K562 (cell line): Measurements from ENCODE around the gene TOR1B. TPM values are rescaled to one million over a fixed set of nuclear protein-coding genes. Genes with fewer than 3 reads are reported as not detected.
A peak's percentile ranks its signal among the peaks of the same experiment; 100 is the strongest.

Experiments
- ATAC-seq: fragments of 200-7000 bp; cut with Tn5 transposase; 3 replicates; pipeline ENCODE4 v1.9.1; 2020; ENCODE audit warnings: moderate library complexity
- BruUV-seq: library from RNA; stranded (reverse); fragments of 400-500 nt; replicated peaks from 2 replicates; lab custom pipeline; 2021; lab: Mats Ljungman, UMichigan
- CTCF ChIA-PET: fragments of 300-600 bp; formaldehyde crosslinking; extraction: SDS; loops from one replicate; lab custom pipeline; 2021; ENCODE audit warnings: low intra/inter-chr PET ratio; lab: Yijun Ruan, JAX
- POLR2A ChIA-PET: fragments of 300-600, 350-650 bp; sonication (Branson Sonifier 250); formaldehyde crosslinking; extraction: SDS; loops from one replicate; lab custom pipeline; 2021; ENCODE audit warnings: antibody characterized with exemption, inconsistent platforms; lab: Yijun Ruan, JAX
- DNase-seq, 4 experiments: peaks; one replicate each; pipeline versions ENCODE4 v3.0.0 to v3.0.0-alpha.2; 2011 to 2018; ENCODE audit warnings: low spot score in 3 of 4, mixed read lengths in 3 of 4; ENCODE audit errors: extremely low read depth in 1 of 4
- FAIRE-seq: peaks from 2 replicates; lab custom pipeline; 2011; peaks lifted over from hg19 to GRCh38; lab: Jason Lieb, UNC
- H2AFZ ChIP-seq: 2 replicates; pipeline ENCODE4 v1.6.0; 2011; ENCODE audit warnings: low read depth, low read length, control low read depth, inconsistent platforms
- H3K27ac ChIP-seq: fragments of 200-600 bp; 3 replicates; pipeline ENCODE4 v1.8.0; 2011; ENCODE audit warnings: low read depth, mild to moderate bottlenecking, control low read depth, inconsistent platforms, low read length, moderate library complexity, mixed read lengths; ENCODE audit errors: extremely low read depth
- H3K27me3 ChIP-seq, 2 experiments: fragments of 300-600 bp in 1 of 2; 2 replicates in 1 of 2; 3 replicates in 1 of 2; pipeline versions ENCODE4 v1.6.0 to v1.8.0; 2011; ENCODE audit warnings: inconsistent platforms in 2 of 2, low read length in 2 of 2, mild to moderate bottlenecking in 1 of 2, mixed read lengths in 1 of 2, moderate library complexity in 1 of 2; ENCODE audit not compliant: control insufficient read depth in 2 of 2, insufficient read depth in 2 of 2
- H3K36me3 ChIP-seq: fragments of 300-600 bp; 3 replicates; pipeline ENCODE4 v1.8.0; 2011; ENCODE audit warnings: mild to moderate bottlenecking, low read length, inconsistent platforms; ENCODE audit not compliant: control insufficient read depth, insufficient read depth
- H3K4me1 ChIP-seq, 2 experiments: fragments of 200-600 bp in 1 of 2; replicated peaks in 1 of 2; 2 replicates in 1 of 2; 3 replicates in 1 of 2; pipeline versions ENCODE4 v1.5.1 to v1.8.0; 2011; ENCODE audit warnings: inconsistent platforms in 2 of 2, low read length in 2 of 2, mild to moderate bottlenecking in 1 of 2, mixed read lengths in 1 of 2, moderate library complexity in 1 of 2; ENCODE audit not compliant: control insufficient read depth in 2 of 2, insufficient read depth in 2 of 2
- H3K4me2 ChIP-seq: 2 replicates; pipeline ENCODE4 v1.6.1; 2011; ENCODE audit warnings: low read length, control low read depth, inconsistent platforms, mixed read lengths; ENCODE audit not compliant: insufficient read depth
- H3K4me3 ChIP-seq: fragments of 200-600 bp; sonication (generic), shearing (Covaris generic); 2 replicates; pipeline ENCODE4 v1.5.1; 2016; ENCODE audit warnings: control low read depth, inconsistent platforms
- H3K79me2 ChIP-seq: fragments of 200-600 bp; 3 replicates; pipeline ENCODE4 v1.8.0; 2011; ENCODE audit warnings: low read length, inconsistent platforms; ENCODE audit not compliant: control insufficient read depth, insufficient read depth
- H3K9ac ChIP-seq, 2 experiments: 2 replicates each; pipeline versions ENCODE4 v1.6.0 to v1.6.1; 2011; ENCODE audit warnings: low read depth in 2 of 2, low read length in 2 of 2, control low read depth in 1 of 2, inconsistent platforms in 1 of 2, mild to moderate bottlenecking in 1 of 2, mixed read lengths in 1 of 2; ENCODE audit not compliant: insufficient read depth in 1 of 2
- H3K9me1 ChIP-seq: one replicate; pipeline ENCODE4 v1.6.0; 2011; ENCODE audit warnings: inconsistent platforms, mild to moderate bottlenecking, low read length, moderate library complexity; ENCODE audit not compliant: control insufficient read depth, insufficient read depth
- H3K9me3 ChIP-seq: replicated peaks from 2 replicates; pipeline ENCODE4 v1.5.1; 2011; ENCODE audit warnings: low read depth, low read length, inconsistent platforms; ENCODE audit not compliant: control insufficient read depth, insufficient read depth
- H4K20me1 ChIP-seq: replicated peaks from 2 replicates; pipeline ENCODE4 v1.6.1; 2011; ENCODE audit warnings: low read length, inconsistent platforms, mixed read lengths; ENCODE audit not compliant: control insufficient read depth, insufficient read depth
- COPS2 ChIP-seq: fragments of 450-650 bp; conservative IDR thresholded peaks from 2 replicates; pipeline ENCODE4 v1.6.1; 2016; ENCODE audit warnings: mild to moderate bottlenecking, moderate library complexity
- POLR2G ChIP-seq: fragments of 200-400 bp; formaldehyde crosslinking; IDR thresholded peaks from 2 replicates; pipeline ENCODE4 v1.6.1; 2017; ENCODE audit warnings: low read depth, mild to moderate bottlenecking, antibody characterized with exemption, low read length, moderate library complexity
- RHOXF2B ChIP-seq: fragments of 250-450 bp; sonication (Bioruptor Pico); conservative IDR thresholded peaks from 2 replicates; pipeline ENCODE4 v1.5.1; 2021
- SREBF1 ChIP-seq: fragments of 150-350 bp; IDR thresholded peaks from 2 replicates; pipeline ENCODE4 v1.6.1; 2014; ENCODE audit warnings: antibody characterized with exemption, low read depth, low read length, borderline replicate concordance
- WGBS: fragments of 100-300 bp; shearing (Covaris generic); methylation state at CpG from one replicate; pipeline ENCODE4 v1.1.6; 2016; ENCODE audit warnings: low coverage, mixed read lengths; ENCODE audit not compliant: insufficient coverage; ENCODE audit errors: missing lambda C conversion rate; 5-methylcytosine and 5-hydroxymethylcytosine counted together
- in situ Hi-C: fragments of 300-500 bp; cut with MboI; formaldehyde crosslinking; loops from 4 replicates; pipeline ENCODE4 v1.15.0; 2018; ENCODE audit warnings: inconsistent platforms, mixed read lengths
- intact Hi-C: fragments of 100-400 bp; cut with micrococcal nuclease; formaldehyde crosslinking; loops from 2 replicates; pipeline ENCODE4 v1.14.2; 2022
- polyA plus RNA-seq, 8 experiments: library from polyadenylated mRNA; depleted of rRNA in 4 of 8; stranded (reverse) in 5 of 8; unstranded in 3 of 8; fragments of >200 nt; fragmentation: Nextera tagmentation in 2 of 8; fragmentation: Illumina TruSeq in 1 of 8; extraction: Ambion mirVana in 2 of 8; extraction: Trizol in 1 of 8; gene quantifications; 2 replicates each; pipeline versions ENCODE4 v1.2.1 to v1.2.3, GENCODE V29; 2011 to 2014; ENCODE audit warnings: inconsistent platforms in 1 of 8, missing spikeins in 1 of 8
- total RNA-seq, 7 experiments: library from RNA; depleted of rRNA in 6 of 7; stranded (reverse); fragments of >200 nt in 6 of 7; fragmentation: Illumina TruSeq in 2 of 7; extraction: Trizol in 2 of 7; gene quantifications; 2 replicates each; pipeline versions ENCODE4 v1.2.1 to v1.2.3, GENCODE V29; 2011 to 2021; ENCODE audit warnings: low replicate concordance in 1 of 7

TOR1B gene
- total and polyA plus RNA-seq, 9 of the 15 experiments (the other 6 are each of a cell fraction or from before 2014, with no cell fraction given): 4.2 to 36.5 (median 24.6) TPM

GRCh38 chr9:129815278-129815677, 12.3 kb downstream of the TOR1B start:
- Histone ChIP-seq H3K4me1 (peaks cover 4 to 13% of the 10 kb centered on the region in 2 experiments; a peak in 3 of 5 replicates), H3K79me2 (peaks cover under 1% of the 10 kb centered on the region; the same call in 1 of the 3 replicates), H3K36me3 (peaks cover 84% of the 10 kb centered on the region), H3K9ac (peak overlapping the region in 1 of 2 experiments; percentile 77; a peak in 2 of 4 replicates), H3K27me3 (no peaks in the 10 kb centered on the region), H3K9me1 (no peaks in the 10 kb centered on the region), H3K4me3 (no peak overlapping the region), H3K9me3 (no peaks in the 10 kb centered on the region), H2AFZ (no peak overlapping the region), H3K27ac (no peak overlapping the region; the same call in 2 of the 3 replicates), H3K4me2 (no peak overlapping the region), H4K20me1 (peaks cover 8% of the 10 kb centered on the region)
- in situ Hi-C loops (no loop called here), intact Hi-C loops (no loop called here)
- DNase-seq (no peak), FAIRE-seq (no peak), ATAC-seq (no peak; the same call in 2 of the 3 replicates)
- ChIA-PET POLR2A (no interaction called here), CTCF (no interaction called here)
- no TSS peak for BruUV-seq
- TF ChIP-seq RHOXF2B (CRISPR knock-in tag) (no peak), COPS2 (no peak), POLR2G (peak; percentile 63), SREBF1 (no peak)
- 89% methylated on average over 11 of the region's 11 CpGs for WGBS
